HG03558 (cell line): ENCODE data around the gene BOLA2B.

Experiments
- ATAC-seq: cut with Tn5 transposase; IDR thresholded peaks from one replicate; pipeline ENCODE4 v1.9.1; 2021; ENCODE audit warnings: moderate number of reproducible peaks; ENCODE audit not compliant: unreplicated experiment; ENCODE audit errors: extremely low read depth

The BOLA2B gene

GRCh38 chr16:30145657-30146056 lies 47.8 kb downstream of the BOLA2B start:
- no peak for ATAC-seq

DNA sequence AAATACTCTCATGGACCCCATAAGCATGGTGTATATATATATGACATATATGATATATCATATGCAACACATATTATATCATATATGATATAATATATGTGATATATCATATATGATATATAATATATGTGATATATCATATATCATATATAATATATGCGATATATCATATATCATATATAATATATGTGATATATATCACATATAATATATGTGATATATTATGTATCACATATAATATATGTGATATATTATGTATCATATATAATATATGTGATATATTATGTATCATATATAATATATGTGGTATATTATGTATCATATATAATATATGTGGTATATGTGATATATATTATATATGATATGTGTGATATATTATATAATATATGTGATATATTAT lies 48.5 kb downstream of the BOLA2B start:
- ATAC-seq: no peak

GRCh38 chr16:30144017-30144416 lies 49.4 kb downstream of the BOLA2B start:
- ATAC-seq: no peak

GRCh38 chr16:30143347-30143702 lies 50.1 kb downstream of the BOLA2B start:
- ATAC-seq: no peak
